ENCODE measurements around the gene HBG1. TPM values are rescaled to one million over a fixed set of nuclear protein-coding genes. Genes with fewer than 3 reads are reported as not detected.
A peak's percentile ranks its signal among the peaks of the same experiment; 100 is the strongest.

The HBG1 gene
- total and polyA plus RNA-seq, 8 donors, result 3.5 to 2,797 (median 512) TPM; not detected in 2

DNA sequence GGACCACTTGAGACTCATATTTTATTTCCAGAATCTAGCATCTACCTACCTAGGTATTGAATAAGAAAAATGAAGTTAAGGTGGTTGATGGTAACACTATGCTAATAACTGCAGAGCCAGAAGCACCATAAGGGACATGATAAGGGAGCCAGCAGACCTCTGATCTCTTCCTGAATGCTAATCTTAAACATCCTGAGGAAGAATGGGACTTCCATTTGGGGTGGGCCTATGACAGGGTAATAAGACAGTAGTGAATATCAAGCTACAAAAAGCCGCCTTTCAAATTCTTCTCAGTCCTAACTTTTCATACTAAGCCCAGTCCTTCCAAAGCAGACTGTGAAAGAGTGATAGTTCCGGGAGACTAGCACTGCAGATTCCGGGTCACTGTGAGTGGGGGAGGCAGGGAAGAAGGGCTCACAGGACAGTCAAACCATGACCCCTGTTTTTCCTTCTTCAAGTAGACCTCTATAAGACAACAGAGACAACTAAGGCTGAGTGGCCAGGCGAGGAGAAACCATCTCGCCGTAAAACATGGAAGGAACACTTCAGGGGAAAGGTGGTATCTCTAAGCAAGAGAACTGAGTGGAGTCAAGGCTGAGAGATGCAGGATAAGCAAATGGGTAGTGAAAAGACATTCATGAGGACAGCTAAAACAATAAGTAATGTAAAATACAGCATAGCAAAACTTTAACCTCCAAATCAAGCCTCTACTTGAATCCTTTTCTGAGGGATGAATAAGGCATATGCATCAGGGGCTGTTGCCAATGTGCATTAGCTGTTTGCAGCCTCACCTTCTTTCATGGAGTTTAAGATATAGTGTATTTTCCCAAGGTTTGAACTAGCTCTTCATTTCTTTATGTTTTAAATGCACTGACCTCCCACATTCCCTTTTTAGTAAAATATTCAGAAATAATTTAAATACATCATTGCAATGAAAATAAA is 24.8 kb downstream of the HBG1 start:
- Histone ChIP-seq H3K27ac (no peak overlapping the region), H3K9me3 (peaks cover 0 to 2% of the 10 kb centered on the region in 2 donors), H3K4me1 (no peaks in the 10 kb centered on the region), H3K4me3 (no peak overlapping the region), H3K27me3 (no peaks in the 10 kb centered on the region), H3K36me3 (no peaks in the 10 kb centered on the region)
- intact Hi-C loops (cut with DNase I), result no loop called here
- ATAC-seq, result peak; percentile 83
- no peak for DNase-seq
- TF ChIP-seq, protein P1, sequence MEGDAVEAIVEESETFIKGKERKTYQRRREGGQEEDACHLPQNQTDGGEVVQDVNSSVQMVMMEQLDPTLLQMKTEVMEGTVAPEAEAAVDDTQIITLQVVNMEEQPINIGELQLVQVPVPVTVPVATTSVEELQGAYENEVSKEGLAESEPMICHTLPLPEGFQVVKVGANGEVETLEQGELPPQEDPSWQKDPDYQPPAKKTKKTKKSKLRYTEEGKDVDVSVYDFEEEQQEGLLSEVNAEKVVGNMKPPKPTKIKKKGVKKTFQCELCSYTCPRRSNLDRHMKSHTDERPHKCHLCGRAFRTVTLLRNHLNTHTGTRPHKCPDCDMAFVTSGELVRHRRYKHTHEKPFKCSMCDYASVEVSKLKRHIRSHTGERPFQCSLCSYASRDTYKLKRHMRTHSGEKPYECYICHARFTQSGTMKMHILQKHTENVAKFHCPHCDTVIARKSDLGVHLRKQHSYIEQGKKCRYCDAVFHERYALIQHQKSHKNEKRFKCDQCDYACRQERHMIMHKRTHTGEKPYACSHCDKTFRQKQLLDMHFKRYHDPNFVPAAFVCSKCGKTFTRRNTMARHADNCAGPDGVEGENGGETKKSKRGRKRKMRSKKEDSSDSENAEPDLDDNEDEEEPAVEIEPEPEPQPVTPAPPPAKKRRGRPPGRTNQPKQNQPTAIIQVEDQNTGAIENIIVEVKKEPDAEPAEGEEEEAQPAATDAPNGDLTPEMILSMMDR (IDR thresholded peaks at IDR 0.05), result no peak

DNA sequence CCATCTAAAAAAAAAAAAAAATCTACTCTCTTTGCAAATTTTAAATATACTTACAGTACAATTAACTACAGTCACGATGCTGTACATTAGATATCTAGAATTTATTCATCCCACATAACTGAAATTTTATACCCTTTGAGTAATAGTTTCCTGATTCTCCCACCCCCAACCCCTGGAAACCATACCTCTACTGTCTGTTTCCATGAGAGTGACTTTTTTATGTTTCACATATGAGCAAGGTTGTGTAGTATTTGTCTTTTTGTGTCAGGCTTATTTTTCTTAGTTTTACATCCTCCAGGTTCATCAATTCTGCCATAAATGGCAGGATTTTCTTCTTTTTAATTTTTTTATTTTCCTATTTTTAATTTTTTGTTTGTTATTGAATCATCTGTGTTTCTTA is 26.0 kb downstream of the HBG1 start:
- no peak for ATAC-seq
- Histone ChIP-seq H3K4me3 (no peak overlapping the region), H3K36me3 (no peaks in the 10 kb centered on the region), H3K27me3 (no peaks in the 10 kb centered on the region), H3K27ac (no peak overlapping the region), H3K9me3 (peaks cover 0 to 2% of the 10 kb centered on the region in 2 donors), H3K4me1 (no peaks in the 10 kb centered on the region)
- intact Hi-C loops (cut with DNase I), result no loop called here
- DNase-seq, result no peak
- TF ChIP-seq, protein P1 (IDR thresholded peaks at IDR 0.05), result no peak

DNA sequence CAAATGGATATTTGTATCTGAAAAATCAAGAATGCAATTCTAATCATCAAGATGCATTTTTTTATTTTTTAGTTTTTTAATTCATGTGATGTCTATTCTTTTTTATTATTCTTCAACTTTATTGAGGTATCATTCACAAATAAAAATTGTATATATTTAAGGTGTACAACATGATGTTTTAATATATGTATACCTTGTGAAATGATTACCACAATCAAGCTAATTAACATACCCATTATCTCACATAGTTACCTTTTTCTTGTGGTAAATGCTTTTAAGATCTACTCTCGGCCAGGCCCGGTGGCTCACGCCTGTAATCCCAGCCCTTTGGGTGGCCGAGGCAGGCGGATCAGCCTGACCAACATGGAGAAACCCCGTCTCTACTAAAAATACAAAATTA is 26.5 kb downstream of the HBG1 start:
- Histone ChIP-seq H3K4me3 (no peak overlapping the region), H3K4me1 (no peaks in the 10 kb centered on the region), H3K27ac (no peak overlapping the region), H3K36me3 (no peaks in the 10 kb centered on the region), H3K9me3 (peaks cover 0 to 2% of the 10 kb centered on the region in 2 donors), H3K27me3 (no peaks in the 10 kb centered on the region)
- TF ChIP-seq, protein P1 (IDR thresholded peaks at IDR 0.05), result no peak
- intact Hi-C loops (cut with DNase I), result no loop called here
- DNase-seq (no peak), ATAC-seq (no peak)

DNA sequence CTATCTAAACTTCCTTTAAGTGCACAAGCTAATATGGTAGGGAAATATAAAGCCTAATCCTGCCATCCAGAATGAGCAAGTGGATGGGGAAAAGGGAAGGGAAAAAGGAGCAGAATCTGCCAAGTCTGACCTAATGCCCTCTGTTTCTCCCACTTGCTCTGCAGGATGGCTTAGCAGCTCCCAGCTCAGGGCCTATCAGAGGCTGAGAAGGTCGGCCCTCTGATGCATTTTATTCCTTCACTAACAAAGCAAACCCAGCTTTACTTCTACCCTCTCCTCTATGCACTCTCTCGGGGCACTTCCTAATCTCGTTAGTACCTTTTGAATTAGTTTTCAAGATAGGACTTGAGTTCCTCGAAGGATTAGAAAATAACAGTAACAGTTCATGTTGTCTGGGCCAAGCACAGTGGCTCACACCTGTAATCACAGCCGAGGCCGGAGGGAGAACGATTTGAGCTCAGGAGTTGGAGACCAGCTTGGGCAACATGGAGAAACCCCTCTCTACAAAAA is 39.2 kb downstream of the HBG1 start:
- Histone ChIP-seq H3K27ac (no peak overlapping the region), H3K9me3 (no peaks in the 10 kb centered on the region), H3K27me3 (no peaks in the 10 kb centered on the region), H3K4me1 (no peaks in the 10 kb centered on the region), H3K4me3 (no peak overlapping the region), H3K36me3 (no peaks in the 10 kb centered on the region)
- TF ChIP-seq, protein P1 (IDR thresholded peaks at IDR 0.05), result no peak
- ATAC-seq, result no peak
- DNase-seq, result no peak
- intact Hi-C loops (cut with DNase I), result no loop called here

DNA sequence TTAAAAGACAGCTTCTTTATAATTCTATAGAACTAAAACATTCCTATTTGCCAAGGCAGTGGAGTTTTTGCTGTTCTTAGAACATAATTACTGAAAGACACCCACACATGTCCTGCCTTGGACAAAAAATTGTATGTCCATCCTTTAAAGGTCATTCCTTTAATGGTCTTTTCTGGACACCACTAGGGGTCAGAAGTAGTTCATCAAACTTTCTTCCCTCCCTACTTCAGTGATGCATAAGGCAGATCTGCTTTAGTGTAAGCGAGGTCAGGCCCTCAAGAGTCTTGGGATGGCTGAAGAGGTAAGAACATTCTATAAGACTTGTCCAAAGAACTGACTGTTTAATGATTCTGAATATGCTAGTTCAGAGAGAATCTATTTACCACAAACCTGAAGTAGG is 44.9 kb downstream of the HBG1 start:
- intact Hi-C loops (cut with DNase I), result no loop called here
- peak; percentile 69 for ATAC-seq
- H3K27ac ChIP-seq, result no peak overlapping the region

More for the DNA sequence above, 44.9 kb downstream of the HBG1 start:
- no peaks in the 10 kb centered on the region for H3K4me1 ChIP-seq
- no peaks in the 10 kb centered on the region for H3K27me3 ChIP-seq
- TF ChIP-seq, protein P1 (IDR thresholded peaks at IDR 0.05), result peak in 1 of 2 donors; percentile 31
- H3K9me3 ChIP-seq, result no peaks in the 10 kb centered on the region
- no peaks in the 10 kb centered on the region for H3K36me3 ChIP-seq
- peak in 2 of 4 donors; percentile 6 to 38 for DNase-seq
- no peak overlapping the region for H3K4me3 ChIP-seq

All from left lung (tissue), 10 donors.